IMR-90 (cell line): ENCODE measurements around the gene KLHL2. TPM values are rescaled to one million over a fixed set of nuclear protein-coding genes. Genes with fewer than 3 reads are reported as not detected.
"Not testable (repeated sequence)": the region's sequence is repeated elsewhere in the genome, so short reads cannot be mapped to it uniquely, and the experiment has no call there.

Experiments used
- ATAC-seq: fragments of 200-7000 bp; cut with Tn5 transposase; 2 replicates; pipeline ENCODE4 v1.9.1; 2020; ENCODE audit warnings: low read depth, mild to moderate bottlenecking, moderate library complexity
- BruUV-seq: library from RNA; stranded (reverse); fragments of 400-500 nt; replicated peaks from 2 replicates; lab custom pipeline; 2021; lab: Mats Ljungman, UMichigan
- CTCF ChIA-PET: fragments of 300-600 bp; formaldehyde crosslinking; extraction: SDS; loops from one replicate; lab custom pipeline; 2021; ENCODE audit warnings: antibody characterized with exemption; lab: Yijun Ruan, JAX
- POLR2A ChIA-PET: fragments of 300-600 bp; sonication (Branson Sonifier 250); formaldehyde crosslinking; loops from one replicate; lab custom pipeline; 2022; ENCODE audit warnings: antibody characterized with exemption; ENCODE audit not compliant: unreplicated experiment; lab: Charles Lee
- DNase-seq: peaks from one replicate; pipeline ENCODE4 v3.0.0; 2013
- H2AFZ ChIP-seq: replicated peaks from 2 replicates; pipeline ENCODE3; 2013; ENCODE audit warnings: low read length, mild to moderate bottlenecking; ENCODE audit not compliant: poor library complexity
- H2AK5ac ChIP-seq: 2 replicates; pipeline ENCODE4 v1.6.1; 2013; ENCODE audit warnings: low read depth, low read length, inconsistent platforms
- H2AK9ac ChIP-seq: replicated peaks from 2 replicates; pipeline ENCODE3; 2013; ENCODE audit warnings: mild to moderate bottlenecking, low read depth, low read length, moderate library complexity; ENCODE audit not compliant: poor library complexity
- H2BK120ac ChIP-seq: 2 replicates; pipeline ENCODE4 v1.6.1; 2013; ENCODE audit warnings: low read depth, low read length, inconsistent platforms
- H2BK15ac ChIP-seq: 3 replicates; pipeline ENCODE4 v1.6.1; 2013; ENCODE audit warnings: low read depth, low read length, inconsistent platforms
- H2BK20ac ChIP-seq: 2 replicates; pipeline ENCODE4 v1.6.1; 2013; ENCODE audit warnings: low read depth, mild to moderate bottlenecking, inconsistent platforms, low read length, moderate library complexity
- H2BK5ac ChIP-seq: 2 replicates; pipeline ENCODE4 v1.6.1; 2013; ENCODE audit warnings: mild to moderate bottlenecking, low read depth, low read length, inconsistent platforms; ENCODE audit not compliant: poor library complexity, severe bottlenecking
- H3K14ac ChIP-seq: replicated peaks from 2 replicates; pipeline ENCODE4 v1.6.1; 2013; ENCODE audit warnings: low read depth, low read length, inconsistent platforms
- H3K18ac ChIP-seq: 2 replicates; pipeline ENCODE4 v1.6.1; 2013; ENCODE audit warnings: low read depth, low read length, control low read depth
- H3K23ac ChIP-seq: 2 replicates; pipeline ENCODE4 v1.6.1; 2013; ENCODE audit warnings: low read depth, low read length, inconsistent platforms
- H3K27ac ChIP-seq: 2 replicates; pipeline ENCODE4 v1.5.1; 2013; ENCODE audit warnings: mild to moderate bottlenecking, control low read depth, low read length; ENCODE audit not compliant: insufficient read depth
- H3K27me3 ChIP-seq: 2 replicates; pipeline ENCODE4 v1.6.1; 2013; ENCODE audit warnings: low read length; ENCODE audit not compliant: control insufficient read depth, insufficient read depth
- H3K36me3 ChIP-seq: 2 replicates; pipeline ENCODE4 v1.6.1; 2013; ENCODE audit warnings: low read length, mixed read lengths; ENCODE audit not compliant: control insufficient read depth, insufficient read depth
- H3K4ac ChIP-seq: 2 replicates; pipeline ENCODE4 v1.6.1; 2013; ENCODE audit warnings: low read depth, low read length, inconsistent platforms
- H3K4me1 ChIP-seq: 2 replicates; pipeline ENCODE4 v1.6.1; 2013; ENCODE audit warnings: low read length, mixed read lengths; ENCODE audit not compliant: control insufficient read depth, insufficient read depth
- H3K4me2 ChIP-seq: 2 replicates; pipeline ENCODE4 v1.6.1; 2013; ENCODE audit warnings: low read depth, mild to moderate bottlenecking, control low read depth, low read length, moderate library complexity
- H3K4me3 ChIP-seq: 2 replicates; pipeline ENCODE4 v1.5.1; 2013; ENCODE audit warnings: low read depth, mild to moderate bottlenecking, control low read depth, low read length, moderate library complexity; ENCODE audit not compliant: insufficient read depth
- H3K56ac ChIP-seq: 2 replicates; pipeline ENCODE4 v1.6.1; 2013; ENCODE audit warnings: low read length, inconsistent platforms; ENCODE audit not compliant: insufficient read depth; ENCODE audit errors: extremely low read depth
- H3K79me1 ChIP-seq, 2 experiments: 2 replicates each; pipeline ENCODE4 v1.6.1; 2013; ENCODE audit warnings: low read length in 2 of 2, inconsistent platforms in 1 of 2, low read depth in 1 of 2
- H3K9ac ChIP-seq: 2 replicates; pipeline ENCODE4 v1.6.1; 2013; ENCODE audit warnings: low read depth, low read length, control low read depth
- H3K9me1 ChIP-seq: 2 replicates; pipeline ENCODE4 v1.6.1; 2013; ENCODE audit warnings: low read length, inconsistent platforms; ENCODE audit not compliant: insufficient read depth
- H3K9me3 ChIP-seq: 2 replicates; pipeline ENCODE4 v1.6.1; 2013; ENCODE audit warnings: low read length; ENCODE audit not compliant: control insufficient read depth, insufficient read depth
- H4K20me1 ChIP-seq: 2 replicates; pipeline ENCODE4 v1.6.1; 2013; ENCODE audit warnings: low read length, inconsistent platforms; ENCODE audit not compliant: insufficient read depth
- H4K5ac ChIP-seq: 2 replicates; pipeline ENCODE4 v1.6.1; 2013; ENCODE audit warnings: mild to moderate bottlenecking, low read depth, low read length, control low read depth
- H4K8ac ChIP-seq, 2 experiments: 2 replicates each; pipeline ENCODE4 v1.6.1; 2013; ENCODE audit warnings: low read depth in 2 of 2, low read length in 2 of 2, control low read depth in 1 of 2, inconsistent platforms in 1 of 2
- H4K91ac ChIP-seq: 2 replicates; pipeline ENCODE4 v1.6.1; 2013; ENCODE audit warnings: low read depth, low read length, inconsistent platforms; ENCODE audit not compliant: insufficient read depth
- WGBS, 2 experiments: methylation state at CpG; one replicate each; pipeline versions ENCODE4 v1.1.5 to v1.1.7; 2013; ENCODE audit warnings: missing lambda C conversion rate in 2 of 2; ENCODE audit not compliant: insufficient read length in 1 of 2; ENCODE audit errors: extremely low coverage in 2 of 2; 5-methylcytosine and 5-hydroxymethylcytosine counted together
- dilution Hi-C: fragments of 300-500 bp; cut with HindIII; formaldehyde crosslinking; loops from one replicate; pipeline ENCODE4 v1.14.3; 2018; ENCODE audit warnings: low sequenced_read_pairs; ENCODE audit not compliant: unreplicated experiment
- in situ Hi-C: fragments of 300-500 bp; cut with MboI; formaldehyde crosslinking; loops from 3 replicates; pipeline ENCODE4 v1.14.3; 2019; ENCODE audit warnings: low sequenced_read_pairs, inconsistent platforms, mixed read lengths
- intact Hi-C: fragments of 100-400 bp; cut with micrococcal nuclease; formaldehyde crosslinking; loops from 2 replicates; pipeline ENCODE4 v1.10.0; 2022
- polyA plus RNA-seq, 3 experiments: library from polyadenylated mRNA; depleted of rRNA; stranded (reverse); fragments of >200 nt; gene quantifications; 2 replicates each; pipeline ENCODE4 v1.2.3, GENCODE V29; 2012; ENCODE audit warnings: low replicate concordance in 1 of 3
- total RNA-seq: library from RNA; depleted of rRNA; stranded (reverse); fragments of >200 nt; gene quantifications from 2 replicates; pipeline ENCODE4 v1.2.3, GENCODE V29; 2012

KLHL2 gene
- total and polyA plus RNA-seq, 2 of the 4 experiments (the other 2 are of a cell fraction) = 11.0 to 12.4 TPM

GRCh38 chr4:165262306-165262705 is 54.9 kb downstream of the KLHL2 start:
- H3K79me1 ChIP-seq, H3K9me3 ChIP-seq, H3K36me3 ChIP-seq, dilution Hi-C loops, H4K20me1 ChIP-seq, H4K91ac ChIP-seq, H2BK120ac ChIP-seq, H2AK5ac ChIP-seq, H3K9me1 ChIP-seq, H2AK9ac ChIP-seq, H3K4me2 ChIP-seq, POLR2A ChIA-PET, ATAC-seq, H3K4me3 ChIP-seq, H3K27me3 ChIP-seq, H3K56ac ChIP-seq, H4K5ac ChIP-seq, H2AFZ ChIP-seq, H3K14ac ChIP-seq, CTCF ChIA-PET, H2BK20ac ChIP-seq, H4K8ac ChIP-seq, H3K27ac ChIP-seq, DNase-seq, intact Hi-C loops, H3K23ac ChIP-seq, H3K4ac ChIP-seq, BruUV-seq, H3K9ac ChIP-seq, H2BK5ac ChIP-seq, in situ Hi-C loops, H3K4me1 ChIP-seq, H3K18ac ChIP-seq, H2BK15ac ChIP-seq: not testable (repeated sequence)
- no CpG with 5 or more reads among the region's 3 CpGs for WGBS, 2 experiments

DNA sequence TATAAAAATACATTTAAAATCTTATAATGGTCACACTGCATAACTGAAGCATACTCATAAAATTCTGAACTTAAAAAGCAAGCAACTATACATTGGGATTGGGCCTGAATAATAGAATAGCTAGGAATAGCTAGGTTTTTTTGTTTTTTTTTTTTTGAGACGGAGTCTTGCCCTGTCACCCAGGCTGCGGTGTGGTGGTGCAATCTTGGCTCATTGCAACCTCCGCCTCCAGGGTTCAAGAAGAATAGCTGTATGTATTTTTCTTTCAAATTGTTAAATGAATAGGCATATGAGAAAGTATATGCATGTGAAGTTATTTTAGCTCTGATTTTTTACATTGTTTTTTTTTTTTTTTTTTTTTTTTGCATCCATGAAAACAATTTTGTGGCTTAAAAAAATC is 56.1 kb downstream of the KLHL2 start:
- H3K4me2 ChIP-seq, BruUV-seq, H2AK5ac ChIP-seq, H4K8ac ChIP-seq, H3K79me1 ChIP-seq, in situ Hi-C loops, H3K23ac ChIP-seq, dilution Hi-C loops, H2AFZ ChIP-seq, H2BK5ac ChIP-seq, H3K14ac ChIP-seq, H2BK120ac ChIP-seq, H3K27ac ChIP-seq, H3K27me3 ChIP-seq, H3K9me3 ChIP-seq, intact Hi-C loops, H3K56ac ChIP-seq, H4K5ac ChIP-seq, H4K20me1 ChIP-seq, H3K18ac ChIP-seq, H3K9me1 ChIP-seq, H3K36me3 ChIP-seq, H4K91ac ChIP-seq, H3K9ac ChIP-seq, H2BK15ac ChIP-seq, H3K4me3 ChIP-seq, DNase-seq, H3K4me1 ChIP-seq, ATAC-seq, H3K4ac ChIP-seq, H2AK9ac ChIP-seq, POLR2A ChIA-PET, H2BK20ac ChIP-seq: not testable (repeated sequence)
- WGBS, 2 experiments = no CpG with 5 or more reads among the region's 3 CpGs
- CTCF ChIA-PET = interaction anchor here (0.7 kb wide), 1 partner anchor 1763 kb away, joined by 3 read pairs; no protein-coding TSS in a partner anchor
